ENCODE data around the gene MXD1. TPM values are rescaled to one million over a fixed set of nuclear protein-coding genes. Genes with fewer than 3 reads are reported as not detected.

Gene MXD1
- total and polyA plus RNA-seq, 4 donors = 4.0 to 63.7 (median 38.2) TPM

DNA sequence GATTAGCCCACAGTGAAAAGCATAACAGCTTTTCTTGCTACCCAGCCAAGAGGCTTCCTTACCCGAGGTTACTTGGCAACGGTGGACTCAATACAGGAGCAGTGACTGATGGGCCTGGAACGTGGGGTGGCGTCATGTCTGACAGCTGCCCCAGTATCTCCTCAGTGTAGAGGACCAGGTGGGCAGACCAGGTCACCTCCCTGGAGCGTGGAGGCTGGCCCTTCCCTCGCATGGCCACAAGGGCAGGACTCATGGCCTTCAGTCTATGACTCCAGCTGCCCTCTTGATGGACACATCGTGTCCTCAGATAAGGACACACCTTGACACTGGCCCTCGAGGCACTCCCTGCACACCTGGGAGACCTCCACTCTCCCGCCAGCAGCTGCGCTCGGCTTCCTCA is 40.1 kb downstream of the MXD1 start:
- H3K4me3 ChIP-seq = no peak overlapping the region
- H3K36me3 ChIP-seq (ENCODE audit: control insufficient read depth in 4 of 4, insufficient read depth in 4 of 4, low read length in 4 of 4) = no peaks in the 10 kb centered on the region
- no peaks in the 10 kb centered on the region for H3K9me3 ChIP-seq (ENCODE audit: control insufficient read depth in 4 of 4, insufficient read depth in 3 of 4, low read length in 3 of 4)
- no peaks in the 10 kb centered on the region for H3K27me3 ChIP-seq (ENCODE audit: control insufficient read depth in 3 of 3, insufficient read depth in 3 of 3, low read length in 2 of 3)
- no peak for DNase-seq
- ATAC-seq (ENCODE audit: insufficient read depth, low FRiP score) = no peak
- H3K9ac ChIP-seq (ENCODE audit: insufficient read depth in 1 of 2, low read length in 2 of 2) = no peak overlapping the region
- no peak for TF ChIP-seq CTCF (IDR thresholded peaks at IDR 0.05; ENCODE audit: control extremely low read depth, extremely low read depth)
- 86 to 89% methylated on average over 11 of the region's 11 CpGs for WGBS, 2 donors
- no peaks in the 10 kb centered on the region for H3K4me1 ChIP-seq (ENCODE audit: control insufficient read depth in 5 of 5, insufficient read depth in 5 of 5, low read length in 5 of 5)
- no peak overlapping the region for H3K27ac ChIP-seq (ENCODE audit: low read depth in 1 of 2, low read length in 1 of 2)

DNA sequence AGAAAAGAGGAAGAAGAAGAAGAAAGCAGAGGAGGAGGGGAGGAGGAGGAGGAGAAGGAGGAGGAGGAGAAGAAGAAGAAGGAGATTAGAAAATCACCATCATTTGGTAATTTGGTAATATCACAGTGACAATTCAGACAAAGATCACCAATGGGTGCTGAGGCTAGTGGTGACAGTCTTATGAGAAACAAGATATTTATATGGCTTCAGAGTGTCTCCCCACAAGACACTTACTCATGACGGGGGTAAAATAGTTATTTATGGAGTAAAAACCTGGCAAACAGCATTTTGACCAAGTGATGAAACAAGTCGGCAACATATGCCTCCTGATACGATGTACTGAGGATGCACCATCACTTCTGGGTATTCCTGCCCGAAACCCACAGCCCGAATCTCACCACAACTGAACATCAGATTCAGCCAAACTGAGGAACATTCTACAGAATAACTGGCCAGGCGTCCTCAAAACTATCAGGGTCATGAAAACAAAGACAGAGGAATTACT is 41.6 kb downstream of the MXD1 start:
- ATAC-seq (ENCODE audit: insufficient read depth, low FRiP score) (no peak), DNase-seq (no peak)
- Histone ChIP-seq H3K4me1 (ENCODE audit: control insufficient read depth in 5 of 5, insufficient read depth in 5 of 5, low read length in 5 of 5) (no peaks in the 10 kb centered on the region), H3K9me3 (ENCODE audit: control insufficient read depth in 4 of 4, insufficient read depth in 3 of 4, low read length in 3 of 4) (no peaks in the 10 kb centered on the region), H3K27ac (ENCODE audit: low read depth in 1 of 2, low read length in 1 of 2) (no peak overlapping the region), H3K27me3 (ENCODE audit: control insufficient read depth in 3 of 3, insufficient read depth in 3 of 3, low read length in 2 of 3) (no peaks in the 10 kb centered on the region), H3K36me3 (ENCODE audit: control insufficient read depth in 4 of 4, insufficient read depth in 4 of 4, low read length in 4 of 4) (no peaks in the 10 kb centered on the region), H3K9ac (ENCODE audit: insufficient read depth in 1 of 2, low read length in 2 of 2) (no peak overlapping the region), H3K4me3 (no peak overlapping the region)
- no peak for TF ChIP-seq CTCF (IDR thresholded peaks at IDR 0.05; ENCODE audit: control extremely low read depth, extremely low read depth)
- 87 to 90% methylated on average over 6 of the region's 6 CpGs for WGBS, 2 donors

GRCh38 chr2:69957965-69958364 is 43.1 kb downstream of the MXD1 start:
- H3K36me3 ChIP-seq (ENCODE audit: control insufficient read depth in 4 of 4, insufficient read depth in 4 of 4, low read length in 4 of 4) = peaks cover 0 to under 1% (median 0%) of the 10 kb centered on the region in 4 donors
- H3K9ac ChIP-seq (ENCODE audit: insufficient read depth in 1 of 2, low read length in 2 of 2) = no peak overlapping the region
- ATAC-seq (ENCODE audit: insufficient read depth, low FRiP score) = no peak
- H3K9me3 ChIP-seq (ENCODE audit: control insufficient read depth in 4 of 4, insufficient read depth in 3 of 4, low read length in 3 of 4) = no peaks in the 10 kb centered on the region
- WGBS, 2 donors = 62 to 76% methylated on average over 8 of the region's 8 CpGs
- DNase-seq = no peak
- no peaks in the 10 kb centered on the region for H3K4me1 ChIP-seq (ENCODE audit: control insufficient read depth in 5 of 5, insufficient read depth in 5 of 5, low read length in 5 of 5)
- H3K4me3 ChIP-seq = no peak overlapping the region
- no peaks in the 10 kb centered on the region for H3K27me3 ChIP-seq (ENCODE audit: control insufficient read depth in 3 of 3, insufficient read depth in 3 of 3, low read length in 2 of 3)
- no peak overlapping the region for H3K27ac ChIP-seq (ENCODE audit: low read depth in 1 of 2, low read length in 1 of 2)
- TF ChIP-seq CTCF (IDR thresholded peaks at IDR 0.05; ENCODE audit: control extremely low read depth, extremely low read depth) = no peak

DNA sequence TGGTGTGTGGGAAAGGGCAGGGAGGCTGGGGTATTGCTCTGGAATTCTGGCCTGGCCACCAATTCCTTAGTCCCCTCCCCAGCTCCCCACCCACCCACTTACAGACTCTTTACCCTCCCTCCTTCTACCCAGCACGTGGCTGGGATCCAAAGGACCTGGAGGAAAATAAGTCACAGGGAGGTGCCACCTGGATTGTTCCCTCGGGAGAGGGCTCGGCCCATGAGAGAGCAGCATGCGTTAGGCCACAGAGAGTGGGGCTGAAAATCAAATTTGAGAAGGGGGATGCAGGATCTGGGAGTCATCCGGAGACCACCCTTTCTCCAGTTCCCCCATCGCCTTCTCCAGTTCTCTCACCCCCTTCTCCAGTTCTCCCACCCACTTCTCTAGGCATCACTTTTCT is 43.6 kb downstream of the MXD1 start:
- H3K27ac ChIP-seq (ENCODE audit: low read depth in 1 of 2, low read length in 1 of 2) = no peak overlapping the region
- no peaks in the 10 kb centered on the region for H3K27me3 ChIP-seq (ENCODE audit: control insufficient read depth in 3 of 3, insufficient read depth in 3 of 3, low read length in 2 of 3)
- no peak overlapping the region for H3K4me3 ChIP-seq
- no peaks in the 10 kb centered on the region for H3K9me3 ChIP-seq (ENCODE audit: control insufficient read depth in 4 of 4, insufficient read depth in 3 of 4, low read length in 3 of 4)
- H3K4me1 ChIP-seq (ENCODE audit: control insufficient read depth in 5 of 5, insufficient read depth in 5 of 5, low read length in 5 of 5) = no peaks in the 10 kb centered on the region
- TF ChIP-seq CTCF (IDR thresholded peaks at IDR 0.05; ENCODE audit: control extremely low read depth, extremely low read depth) = no peak
- peaks cover 0 to 1% (median 0%) of the 10 kb centered on the region in 4 donors for H3K36me3 ChIP-seq (ENCODE audit: control insufficient read depth in 4 of 4, insufficient read depth in 4 of 4, low read length in 4 of 4)
- no peak overlapping the region for H3K9ac ChIP-seq (ENCODE audit: insufficient read depth in 1 of 2, low read length in 2 of 2)
- ATAC-seq (ENCODE audit: insufficient read depth, low FRiP score) = no peak
- 67 to 88% methylated on average over 6 of the region's 6 CpGs for WGBS, 2 donors
- no peak for DNase-seq
